ENCODE data around the gene RPH3AL. TPM values are rescaled to one million over a fixed set of nuclear protein-coding genes. Genes with fewer than 3 reads are reported as not detected.
A peak's percentile ranks its signal among the peaks of the same experiment; 100 is the strongest.

Gene RPH3AL
- total RNA-seq, 1 experiment from 2014 or later = 3.0 TPM

- no peaks in the 10 kb centered on the region for H3K9me3 ChIP-seq (ENCODE audit: control insufficient read depth, low read depth, low read length)
- no peak overlapping the region for H4K8ac ChIP-seq (replicated peaks; ENCODE audit: insufficient read length, low read depth, low read length)
- H3K18ac ChIP-seq (ENCODE audit: insufficient read length, low read depth, low read length) = no peak overlapping the region
- no peak overlapping the region for H2BK120ac ChIP-seq (ENCODE audit: low read depth, low read length, poor library complexity, severe bottlenecking)
- H3K23ac ChIP-seq (ENCODE audit: insufficient read length, low read depth, low read length) = no peak overlapping the region
- peaks cover 6% of the 10 kb centered on the region for H3K27me3 Mint-ChIP-seq (ENCODE audit: low read depth)
- WGBS (ENCODE audit: extremely low coverage, insufficient read length, low lambda C conversion rate) = no CpG with 5 or more reads among the region's 17 CpGs
- H3K9ac ChIP-seq (ENCODE audit: extremely low read depth, insufficient read length, low read length) = no peak overlapping the region
- no peak for TF ChIP-seq CTCF (conservative IDR thresholded peaks at IDR 0.05)
- H3K79me1 ChIP-seq (ENCODE audit: insufficient read depth, low read depth, low read length, poor library complexity, severe bottlenecking) = no peaks in the 10 kb centered on the region
- no peak overlapping the region for H2AFZ ChIP-seq (ENCODE audit: low read length)
- peaks cover 4 to 21% of the 10 kb centered on the region in 2 experiments for H3K4me1 Mint-ChIP-seq
- H3K4me1 ChIP-seq (ENCODE audit: insufficient read depth, low read length) = no peaks in the 10 kb centered on the region
- no peak overlapping the region for H4K5ac ChIP-seq (ENCODE audit: insufficient read length, low read depth, low read length)
- H3K23me2 ChIP-seq (ENCODE audit: insufficient read length, low read depth, low read length, poor library complexity, severe bottlenecking) = no peaks in the 10 kb centered on the region
- no peaks in the 10 kb centered on the region for H3K27me3 ChIP-seq (ENCODE audit: insufficient read depth, low read length)
- no peak overlapping the region; the same call in 1 of the 2 replicates for H3K14ac ChIP-seq (ENCODE audit: insufficient read depth, low read length)
- H2BK12ac ChIP-seq (ENCODE audit: insufficient read length, low read depth, low read length) = no peak overlapping the region
- H3K27ac Mint-ChIP-seq = peak overlapping the region in 1 of 3 experiments; percentile 54; a peak in 2 of 7 replicates
- H2AK5ac ChIP-seq (ENCODE audit: insufficient read length, low read length) = no peak overlapping the region
- H3K4me2 ChIP-seq (ENCODE audit: insufficient read depth, insufficient read length, low read length) = no peak overlapping the region
- no peaks in the 10 kb centered on the region for H3K36me3 Mint-ChIP-seq (ENCODE audit: insufficient read depth in 1 of 3, low read depth in 3 of 3)
- no peak overlapping the region for H3K56ac ChIP-seq (ENCODE audit: insufficient read length, low read depth, low read length)
- no peak overlapping the region for H3T11ph ChIP-seq (ENCODE audit: low read length)
- H4K91ac ChIP-seq (ENCODE audit: insufficient read length, low read depth, low read length) = no peak overlapping the region
- H3K27ac ChIP-seq (ENCODE audit: insufficient read length, low read depth, low read length) = no peak overlapping the region
- no peak overlapping the region for H3K4me3 Mint-ChIP-seq
- no peak for DNase-seq
- H2BK20ac ChIP-seq (ENCODE audit: low read depth, low read length, poor library complexity, severe bottlenecking) = no peak overlapping the region
- no peak overlapping the region for H2BK15ac ChIP-seq (ENCODE audit: low read depth, low read length)
- H2BK5ac ChIP-seq (ENCODE audit: insufficient read length, low read length) = no peak overlapping the region
- no peaks in the 10 kb centered on the region for H3K9me3 Mint-ChIP-seq
- H3K4ac ChIP-seq (ENCODE audit: low read depth, low read length) = no peak overlapping the region
- no peaks in the 10 kb centered on the region for H4K20me1 ChIP-seq (ENCODE audit: control insufficient read depth, insufficient read depth, insufficient read length)
- H3K79me2 ChIP-seq (ENCODE audit: insufficient read depth, low read length) = no peaks in the 10 kb centered on the region
Measured at GRCh38 chr17:288802-289356, 63.7 kb downstream of the RPH3AL start.

Measured in H9 (cell line).